Trophoblast cell (in vitro differentiated cells and primary cell): ENCODE data around the gene KLRC4.
A peak's percentile ranks its signal among the peaks of the same experiment; 100 is the strongest.

Source experiments
- DNase-seq, 2 donors: peaks; one replicate each; pipeline ENCODE4 v3.0.0-alpha.2; 2016
- H2AFZ ChIP-seq: 2 replicates; pipeline ENCODE4 v1.6.1; 2013; ENCODE audit warnings: low read length, moderate library complexity, mild to moderate bottlenecking; ENCODE audit not compliant: insufficient read depth, poor library complexity
- H2AK5ac ChIP-seq: 2 replicates; pipeline ENCODE4 v1.6.1; 2013; ENCODE audit warnings: mild to moderate bottlenecking, low read length
- H2BK120ac ChIP-seq: 2 replicates; pipeline ENCODE4 v1.6.1; 2013; ENCODE audit warnings: low read length, mild to moderate bottlenecking, moderate library complexity; ENCODE audit not compliant: insufficient read depth, poor library complexity
- H2BK12ac ChIP-seq: 2 replicates; pipeline ENCODE4 v1.6.1; 2013; ENCODE audit warnings: mild to moderate bottlenecking, low read length, moderate library complexity
- H2BK5ac ChIP-seq: 2 replicates; pipeline ENCODE4 v1.6.1; 2013; ENCODE audit warnings: low read length, low read depth, moderate library complexity, mild to moderate bottlenecking; ENCODE audit not compliant: poor library complexity
- H3K14ac ChIP-seq: 2 replicates; pipeline ENCODE4 v1.6.1; 2013; ENCODE audit warnings: mild to moderate bottlenecking, low read length
- H3K18ac ChIP-seq: 2 replicates; pipeline ENCODE4 v1.6.1; 2013; ENCODE audit warnings: mild to moderate bottlenecking, low read length
- H3K23ac ChIP-seq: 2 replicates; pipeline ENCODE4 v1.6.1; 2013; ENCODE audit warnings: low read length
- H3K27ac ChIP-seq: 2 replicates; pipeline ENCODE4 v1.5.1; 2013; ENCODE audit warnings: low read depth, mild to moderate bottlenecking, inconsistent platforms, low read length, moderate library complexity
- H3K27me3 ChIP-seq: 2 replicates; pipeline ENCODE4 v1.6.1; 2013; ENCODE audit warnings: inconsistent platforms, mild to moderate bottlenecking, low read length, moderate library complexity; ENCODE audit not compliant: insufficient read depth
- H3K36me3 ChIP-seq, 2 experiments: 1 replicate in 1 of 2; 2 replicates in 1 of 2; pipeline ENCODE4 v1.6.1; 2013; ENCODE audit warnings: low read length in 2 of 2, mild to moderate bottlenecking in 2 of 2, moderate library complexity in 1 of 2; ENCODE audit not compliant: insufficient read depth in 2 of 2, control insufficient read depth in 1 of 2
- H3K4ac ChIP-seq: 2 replicates; pipeline ENCODE4 v1.6.1; 2013; ENCODE audit warnings: low read depth, mild to moderate bottlenecking, low read length, moderate library complexity
- H3K4me1 ChIP-seq, 2 experiments: 1 replicate in 1 of 2; 2 replicates in 1 of 2; pipeline ENCODE4 v1.6.1; 2013; ENCODE audit warnings: low read length in 2 of 2, mild to moderate bottlenecking in 2 of 2, moderate library complexity in 1 of 2; ENCODE audit not compliant: insufficient read depth in 2 of 2, control insufficient read depth in 1 of 2
- H3K4me2 ChIP-seq: 2 replicates; pipeline ENCODE4 v1.6.1; 2013; ENCODE audit warnings: inconsistent platforms, mild to moderate bottlenecking, low read length, moderate library complexity
- H3K4me3 ChIP-seq: 2 replicates; pipeline ENCODE4 v1.5.1; 2013; ENCODE audit warnings: mild to moderate bottlenecking, low read depth, low read length, inconsistent platforms
- H3K79me1 ChIP-seq: one replicate; pipeline ENCODE4 v1.6.1; 2013; ENCODE audit warnings: low read length
- H3K79me2 ChIP-seq: 2 replicates; pipeline ENCODE4 v1.6.1; 2013; ENCODE audit warnings: low read length, mild to moderate bottlenecking; ENCODE audit not compliant: control insufficient read depth, insufficient read depth, poor library complexity
- H3K9ac ChIP-seq: 2 replicates; pipeline ENCODE4 v1.6.1; 2013; ENCODE audit warnings: mild to moderate bottlenecking, low read length
- H3K9me3 ChIP-seq: 2 replicates; pipeline ENCODE4 v1.6.1; 2013; ENCODE audit warnings: low read depth, mild to moderate bottlenecking, control low read depth, inconsistent platforms, low read length; ENCODE audit not compliant: insufficient read depth
- H4K12ac ChIP-seq: 2 replicates; pipeline ENCODE4 v1.6.1; 2013; ENCODE audit warnings: low read depth, mild to moderate bottlenecking, low read length, moderate library complexity
- H4K8ac ChIP-seq: 2 replicates; pipeline ENCODE4 v1.6.1; 2013; ENCODE audit warnings: low read depth, mild to moderate bottlenecking, low read length, moderate library complexity
- H4K91ac ChIP-seq: one replicate; pipeline ENCODE4 v1.6.1; 2013; ENCODE audit warnings: low read depth, mild to moderate bottlenecking, low read length, moderate library complexity
- WGBS: extraction: QIAGEN DNeasy Blood & Tissue Kit; methylation state at CpG from one replicate; pipeline ENCODE4 v1.1.7; 2013; ENCODE audit warnings: missing lambda C conversion rate; ENCODE audit not compliant: insufficient read length, insufficient coverage; ENCODE audit errors: extremely low coverage; 5-methylcytosine and 5-hydroxymethylcytosine counted together

KLRC4 gene

DNA sequence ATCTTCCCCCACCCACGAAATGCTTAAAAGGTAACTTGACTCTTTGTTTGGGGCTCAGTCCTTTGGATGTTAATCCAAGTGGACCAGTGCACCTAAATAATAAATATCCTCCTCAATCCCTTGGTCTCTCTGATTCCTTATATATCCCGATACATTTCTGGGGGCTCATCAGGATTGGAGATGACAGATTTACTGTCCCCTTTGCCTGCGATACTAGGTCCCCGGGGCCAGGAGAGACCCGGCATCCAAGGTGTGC, 46.0 kb downstream of the KLRC4 start:
- peak overlapping the region; percentile 31 for H3K4me2 ChIP-seq
- H3K9me3 ChIP-seq: no peaks in the 10 kb centered on the region
- H4K12ac ChIP-seq: peak overlapping the region; percentile 71
- no peaks in the 10 kb centered on the region for H3K36me3 ChIP-seq
- no peaks in the 10 kb centered on the region for H3K27me3 ChIP-seq
- H2BK5ac ChIP-seq: peak overlapping the region; percentile 73
- peak overlapping the region; percentile 85 for H2AFZ ChIP-seq
- H3K14ac ChIP-seq: peak overlapping the region; percentile 91
- peak overlapping the region; percentile 94 for H3K4ac ChIP-seq
- H3K4me3 ChIP-seq: no peak overlapping the region
- WGBS: no CpG with 5 or more reads among the region's 5 CpGs
- peaks cover 26% of the 10 kb centered on the region for H3K79me1 ChIP-seq
- no peak for DNase-seq
- peak overlapping the region; percentile 70 for H3K18ac ChIP-seq
- peak overlapping the region; percentile 88 for H2BK12ac ChIP-seq
- peaks cover 4% of the 10 kb centered on the region for H3K79me2 ChIP-seq
- H2AK5ac ChIP-seq: peak overlapping the region; percentile 93
- H2BK120ac ChIP-seq: peak overlapping the region; percentile 92
- H3K23ac ChIP-seq: no peak overlapping the region
- H3K4me1 ChIP-seq: peaks cover 23 to 33% of the 10 kb centered on the region in 2 experiments
- peak overlapping the region; percentile 96 for H4K91ac ChIP-seq
- no peak overlapping the region for H3K9ac ChIP-seq
- H3K27ac ChIP-seq: peak overlapping the region; percentile 93
- peak overlapping the region; percentile 91 for H4K8ac ChIP-seq

DNA sequence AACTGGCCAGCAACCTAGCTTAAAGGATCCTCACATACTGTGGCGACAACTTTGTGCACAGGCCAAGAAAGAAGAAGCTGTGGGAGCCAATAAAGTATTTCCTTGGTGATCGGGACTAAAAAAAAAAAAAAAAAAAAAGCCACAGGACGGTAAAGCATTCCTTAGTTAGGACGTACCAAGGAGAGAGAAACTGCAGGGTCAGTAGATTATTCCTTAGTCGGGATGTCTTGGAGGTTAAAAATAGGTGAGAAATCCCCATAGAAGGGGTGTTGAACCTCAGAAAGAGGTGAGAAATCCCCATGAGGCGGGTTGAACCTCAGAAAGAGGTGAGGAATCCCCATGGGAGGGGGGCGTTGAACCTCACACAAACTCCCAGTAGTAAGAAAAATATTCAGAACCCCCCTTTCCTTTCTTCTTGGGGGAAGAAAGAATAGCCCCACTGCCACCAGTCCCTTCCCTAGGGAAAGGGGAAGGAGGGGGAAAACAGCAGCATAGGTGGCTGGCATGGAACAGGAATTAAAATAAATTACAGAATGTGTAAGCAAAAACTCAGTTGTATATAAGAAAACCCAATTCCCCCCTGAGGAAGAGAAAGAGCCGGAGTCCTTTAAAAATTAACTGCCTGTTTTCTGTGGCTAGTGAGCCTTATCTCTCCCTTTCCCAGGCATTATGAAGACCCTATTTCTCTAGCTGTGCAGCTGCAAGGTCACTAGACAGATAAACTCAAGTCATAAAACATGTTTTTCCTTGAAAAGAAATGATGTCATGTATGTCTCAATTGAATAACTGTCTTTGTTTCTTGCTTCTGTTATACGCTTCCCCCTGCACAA, 46.5 kb downstream of the KLRC4 start:
- peak overlapping the region; percentile 86 for H2BK12ac ChIP-seq
- WGBS: no CpG with 5 or more reads among the region's 9 CpGs

DNA sequence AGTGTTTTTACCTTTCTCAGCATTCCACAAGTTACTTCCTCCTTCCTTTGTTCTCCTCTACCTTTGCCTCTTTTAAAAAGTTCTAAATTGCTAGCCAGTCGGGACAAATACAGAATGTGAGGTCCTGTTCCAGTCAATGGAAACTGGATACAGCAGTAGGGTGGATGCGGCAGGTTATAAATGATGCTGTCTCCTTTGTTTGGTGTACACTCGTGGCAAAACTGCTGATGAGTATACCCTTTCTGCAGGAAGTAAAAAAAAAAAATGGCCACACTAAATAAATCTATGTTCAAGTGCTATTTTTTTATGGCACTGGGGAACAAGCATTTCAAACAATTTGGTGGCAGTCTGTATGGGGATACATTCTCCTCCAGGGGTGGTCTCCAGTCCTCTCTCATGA, 47.2 kb downstream of the KLRC4 start:
- Histone ChIP-seq H2BK12ac (peak overlapping the region; percentile 8), H3K27me3 (no peaks in the 10 kb centered on the region), H3K4ac (no peak overlapping the region), H3K9me3 (no peaks in the 10 kb centered on the region), H2AK5ac (no peak overlapping the region), H3K23ac (no peak overlapping the region), H4K8ac (peak overlapping the region; percentile 80), H2BK120ac (peak overlapping the region; percentile 36), H2AFZ (no peak overlapping the region), H3K18ac (no peak overlapping the region), H3K79me1 (peaks cover 26% of the 10 kb centered on the region), H3K14ac (no peak overlapping the region), H3K4me2 (no peak overlapping the region), H4K91ac (peak overlapping the region; percentile 19), H3K27ac (peak overlapping the region; percentile 48), H3K9ac (no peak overlapping the region), H3K79me2 (peaks cover 4% of the 10 kb centered on the region), H3K36me3 (no peaks in the 10 kb centered on the region), H3K4me3 (no peak overlapping the region), H4K12ac (no peak overlapping the region), H3K4me1 (peaks cover 23 to 33% of the 10 kb centered on the region in 2 experiments), H2BK5ac (no peak overlapping the region)
- no peak for DNase-seq
- WGBS: no CpG with 5 or more reads among the region's 3 CpGs

More for the DNA sequence above, 46.5 kb downstream of the KLRC4 start:
- Histone ChIP-seq H3K14ac (peak overlapping the region; percentile 40), H3K4me1 (peaks cover 23 to 33% of the 10 kb centered on the region in 2 experiments), H3K79me2 (peaks cover 4% of the 10 kb centered on the region), H3K9me3 (no peaks in the 10 kb centered on the region), H3K27ac (peak overlapping the region; percentile 93), H2AFZ (no peak overlapping the region), H4K91ac (peak overlapping the region; percentile 61), H3K4me3 (no peak overlapping the region), H3K4ac (peak overlapping the region; percentile 59), H3K23ac (no peak overlapping the region), H3K79me1 (peaks cover 26% of the 10 kb centered on the region), H3K36me3 (no peaks in the 10 kb centered on the region), H4K8ac (peak overlapping the region; percentile 80), H2AK5ac (peak overlapping the region; percentile 53), H2BK5ac (peak overlapping the region; percentile 66), H3K18ac (no peak overlapping the region), H2BK120ac (peak overlapping the region; percentile 76), H3K27me3 (no peaks in the 10 kb centered on the region), H3K9ac (no peak overlapping the region), H4K12ac (no peak overlapping the region), H3K4me2 (no peak overlapping the region)
- DNase-seq: no peak

DNA sequence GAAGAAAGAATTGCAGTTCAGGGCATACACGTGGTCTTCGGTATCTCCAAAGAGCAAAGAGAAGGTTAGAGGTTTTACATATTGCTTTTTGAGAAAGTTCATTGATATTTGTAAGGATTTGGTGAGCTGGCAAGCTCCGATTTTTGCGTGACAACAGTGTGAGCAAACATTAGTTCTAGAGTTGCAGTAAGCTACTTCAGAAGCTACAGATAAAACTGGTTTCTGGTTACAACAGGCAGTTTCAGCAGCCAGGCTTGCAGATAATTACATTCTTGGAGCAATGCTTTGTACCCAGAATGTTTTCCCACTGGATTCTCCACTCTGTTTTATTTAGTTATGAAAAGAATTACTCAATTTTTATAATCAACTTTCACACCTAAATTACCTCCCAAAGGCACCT, 47.9 kb downstream of the KLRC4 start:
- Histone ChIP-seq H3K79me2 (peaks cover 4% of the 10 kb centered on the region), H4K91ac (no peak overlapping the region), H3K4me2 (peak overlapping the region; percentile 45), H2BK12ac (no peak overlapping the region), H3K9me3 (no peaks in the 10 kb centered on the region), H3K79me1 (peaks cover 26% of the 10 kb centered on the region), H3K4me3 (no peak overlapping the region), H3K27me3 (no peaks in the 10 kb centered on the region), H3K4ac (no peak overlapping the region), H3K4me1 (peaks cover 23 to 33% of the 10 kb centered on the region in 2 experiments), H2AFZ (no peak overlapping the region), H4K12ac (no peak overlapping the region), H4K8ac (no peak overlapping the region), H2AK5ac (no peak overlapping the region), H3K23ac (no peak overlapping the region), H3K9ac (no peak overlapping the region), H3K14ac (no peak overlapping the region), H3K18ac (no peak overlapping the region), H2BK5ac (no peak overlapping the region), H3K27ac (peak overlapping the region; percentile 72), H3K36me3 (no peaks in the 10 kb centered on the region), H2BK120ac (no peak overlapping the region)
- DNase-seq: no peak
- WGBS: no CpG with 5 or more reads among the region's 4 CpGs
